ENCODE measurements around the gene EIF5AL1. TPM values are rescaled to one million over a fixed set of nuclear protein-coding genes. Genes with fewer than 3 reads are reported as not detected.
"Not testable (repeated sequence)": the region's sequence is repeated elsewhere in the genome, so short reads cannot be mapped to it uniquely, and the experiment has no call there.

The EIF5AL1 gene
- total RNA-seq, 1 donor from 2014 or later, result 0.27 TPM

GRCh38 chr10:79509306-79509933 is 2.9 kb upstream of the EIF5AL1 start:
- intact Hi-C loops (cut with micrococcal nuclease), result not testable (repeated sequence)

DNA sequence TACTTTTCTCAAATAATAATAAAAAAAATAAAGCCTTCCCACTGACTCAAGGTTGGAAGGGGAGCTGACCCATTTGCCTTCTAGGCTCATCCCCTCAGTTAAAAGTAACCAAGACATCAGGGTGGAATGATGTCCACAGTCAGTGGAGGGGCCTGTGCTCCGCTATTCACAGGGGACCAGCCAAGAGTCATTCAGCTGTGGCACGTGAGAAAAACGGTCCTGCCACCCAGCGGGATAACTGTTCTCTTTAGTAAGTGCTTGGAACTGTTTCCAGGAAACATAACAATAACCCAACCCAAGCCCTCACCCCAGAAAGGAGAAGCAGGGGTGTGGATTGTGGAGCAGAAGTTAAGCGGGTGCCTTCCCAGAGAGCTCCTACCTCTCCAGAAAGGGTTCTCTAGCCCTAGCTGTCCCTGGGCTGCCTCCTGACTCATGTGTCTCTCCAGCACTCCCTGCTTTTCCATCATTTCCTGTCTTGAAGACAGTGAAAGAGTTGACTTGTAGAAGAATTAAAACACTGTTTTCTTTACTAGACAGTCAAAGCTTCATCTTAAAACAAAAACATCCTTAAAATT is 2.3 kb upstream of the EIF5AL1 start:
- intact Hi-C loops (cut with micrococcal nuclease), result loop anchor here (10.0 kb wide), 1 partner anchor 735 kb away; no protein-coding TSS in a partner anchor

DNA sequence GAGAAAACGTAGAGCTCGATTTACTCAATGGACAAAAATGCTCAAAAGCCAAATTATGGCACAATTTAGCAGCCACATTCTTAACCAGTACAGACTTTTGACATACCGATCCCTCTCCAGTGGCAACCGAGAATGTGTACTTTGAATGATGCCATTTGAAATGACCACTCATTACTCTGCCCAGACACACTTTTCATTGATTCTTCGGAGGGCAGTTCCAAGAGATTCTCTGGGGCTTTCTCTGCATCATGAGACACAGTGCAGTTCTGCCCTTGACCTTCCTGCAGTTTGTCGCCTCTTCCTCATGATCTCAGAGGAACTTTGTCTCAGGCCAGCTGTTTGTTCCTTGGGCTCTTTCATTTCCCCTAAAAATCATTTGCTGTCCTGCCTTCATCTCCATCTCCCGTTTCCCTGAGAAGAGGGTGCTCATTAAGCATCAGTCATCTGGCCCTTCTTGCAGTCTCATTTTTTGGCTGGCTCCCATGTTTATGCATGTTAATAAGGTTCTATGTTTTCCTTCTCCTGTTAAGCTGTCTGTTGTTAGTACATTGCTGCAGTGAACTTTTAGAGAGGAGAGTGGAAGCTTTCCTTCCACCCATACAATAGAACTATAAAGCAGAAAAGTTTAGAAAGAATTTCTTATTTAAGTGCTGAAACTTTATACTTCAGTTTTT is 4.3 kb downstream of the EIF5AL1 start:
- intact Hi-C loops (cut with micrococcal nuclease), result loop anchor here (10.0 kb wide), 1 partner anchor 728 kb away; no protein-coding TSS in a partner anchor

DNA sequence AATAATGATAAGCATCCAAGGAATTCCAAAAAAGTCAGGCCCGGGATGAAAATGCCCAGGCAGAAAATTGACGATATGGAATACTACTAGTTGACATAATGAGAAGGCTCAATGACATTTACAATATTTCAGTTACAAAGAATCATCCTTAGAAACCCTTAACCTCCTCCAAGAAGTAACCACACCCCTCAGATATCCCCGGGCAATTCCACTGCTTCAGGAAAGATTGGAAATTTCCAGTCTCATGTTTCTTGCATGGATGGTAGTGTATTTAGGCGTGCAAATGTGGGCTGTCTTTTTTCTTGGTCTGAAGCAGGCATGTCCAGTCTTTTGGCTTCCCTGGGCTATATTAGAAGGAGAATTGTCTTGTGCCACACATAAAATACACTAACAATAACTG is 5.2 kb downstream of the EIF5AL1 start:
- intact Hi-C loops (cut with micrococcal nuclease), result loop anchor here (10.0 kb wide), 1 partner anchor 727 kb away; no protein-coding TSS in a partner anchor

GRCh38 chr10:79521751-79522150 is 9.4 kb downstream of the EIF5AL1 start:
- intact Hi-C loops (cut with micrococcal nuclease), result not testable (repeated sequence)

DNA sequence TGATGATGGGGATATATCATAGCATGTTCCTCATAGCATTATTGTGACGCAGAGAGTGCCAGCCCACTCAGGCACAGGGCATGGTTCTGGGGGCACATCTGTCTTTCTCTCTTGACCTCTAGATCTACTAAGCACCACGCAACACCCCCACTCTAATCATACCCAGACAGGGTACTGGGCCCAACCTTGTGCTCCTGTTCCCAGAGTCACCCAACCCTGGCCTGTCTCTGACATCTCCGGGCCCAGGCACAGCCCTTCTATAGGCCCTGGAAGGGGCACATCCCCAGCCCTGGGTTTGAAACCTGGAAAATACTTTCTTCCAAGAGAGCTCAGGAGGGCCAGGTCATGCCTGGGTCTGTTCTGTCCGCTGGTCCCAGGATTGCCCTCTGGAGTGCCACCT is 10.1 kb downstream of the EIF5AL1 start:
- intact Hi-C loops (cut with micrococcal nuclease), result not testable (repeated sequence)

GRCh38 chr10:79523157-79523853 is 11.0 kb downstream of the EIF5AL1 start:
- intact Hi-C loops (cut with micrococcal nuclease), result not testable (repeated sequence)

GRCh38 chr10:79525049-79525710 is 12.8 kb downstream of the EIF5AL1 start:
- intact Hi-C loops (cut with micrococcal nuclease), result not testable (repeated sequence)

- intact Hi-C loops (cut with micrococcal nuclease), result not testable (repeated sequence)
Measured at GRCh38 chr10:79528261-79528660, 15.9 kb downstream of the EIF5AL1 start.

- intact Hi-C loops (cut with micrococcal nuclease), result not testable (repeated sequence)
Measured at GRCh38 chr10:79533142-79533902, 21.0 kb downstream of the EIF5AL1 start.

- intact Hi-C loops (cut with micrococcal nuclease), result not testable (repeated sequence)
Measured at GRCh38 chr10:79533903-79534175, 21.5 kb downstream of the EIF5AL1 start.

GRCh38 chr10:79538311-79538710 is 26.0 kb downstream of the EIF5AL1 start:
- intact Hi-C loops (cut with micrococcal nuclease), result not testable (repeated sequence)

- intact Hi-C loops (cut with micrococcal nuclease), result not testable (repeated sequence)
Measured at GRCh38 chr10:79540930-79541329, 28.6 kb downstream of the EIF5AL1 start.

- intact Hi-C loops (cut with micrococcal nuclease), result no loop called here
Measured at GRCh38 chr10:79542626-79543025, 30.3 kb downstream of the EIF5AL1 start.

- intact Hi-C loops (cut with micrococcal nuclease), result not testable (repeated sequence)
Measured at GRCh38 chr10:79544408-79544807, 32.1 kb downstream of the EIF5AL1 start.

- intact Hi-C loops (cut with micrococcal nuclease), result not testable (repeated sequence)
Measured at GRCh38 chr10:79544926-79545659, 32.8 kb downstream of the EIF5AL1 start.

DNA sequence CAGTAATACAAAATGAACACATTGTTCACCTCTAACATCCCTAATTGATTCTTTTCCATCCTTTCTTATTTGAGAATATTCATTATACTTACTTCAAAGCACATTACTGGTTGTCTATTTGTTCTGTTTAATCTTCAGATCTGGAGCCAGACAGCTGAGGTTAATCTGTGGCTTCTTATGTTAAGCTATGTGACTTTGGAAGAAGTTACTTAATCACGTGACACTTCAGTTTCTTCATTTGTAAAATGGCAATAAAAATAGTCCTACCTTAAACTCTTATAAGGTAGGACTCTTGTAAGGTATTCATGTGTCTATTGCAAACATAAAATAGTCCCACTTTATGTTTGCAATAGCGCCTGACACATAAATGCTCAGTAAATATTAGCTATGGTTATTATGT is 34.8 kb downstream of the EIF5AL1 start:
- intact Hi-C loops (cut with micrococcal nuclease), result not testable (repeated sequence)

- intact Hi-C loops (cut with micrococcal nuclease), result no loop called here
Measured at GRCh38 chr10:79547973-79548372, 35.6 kb downstream of the EIF5AL1 start.

- intact Hi-C loops (cut with micrococcal nuclease), result no loop called here
Measured at GRCh38 chr10:79552143-79552542, 39.8 kb downstream of the EIF5AL1 start.

Data from T-helper 1 cell treated with Interleukin-12 subunit alpha and Interleukin-12 subunit beta and Interleukin-4 antibody, amounts not matched to agents 30 ng/mL and 1 ng/mL, for 36 hours (primary cell).